ENCODE measurements around the gene SESN1. TPM values are rescaled to one million over a fixed set of nuclear protein-coding genes. Genes with fewer than 3 reads are reported as not detected.

Gene SESN1
- total RNA-seq, 1 experiment from 2014 or later: 30.2 TPM

DNA sequence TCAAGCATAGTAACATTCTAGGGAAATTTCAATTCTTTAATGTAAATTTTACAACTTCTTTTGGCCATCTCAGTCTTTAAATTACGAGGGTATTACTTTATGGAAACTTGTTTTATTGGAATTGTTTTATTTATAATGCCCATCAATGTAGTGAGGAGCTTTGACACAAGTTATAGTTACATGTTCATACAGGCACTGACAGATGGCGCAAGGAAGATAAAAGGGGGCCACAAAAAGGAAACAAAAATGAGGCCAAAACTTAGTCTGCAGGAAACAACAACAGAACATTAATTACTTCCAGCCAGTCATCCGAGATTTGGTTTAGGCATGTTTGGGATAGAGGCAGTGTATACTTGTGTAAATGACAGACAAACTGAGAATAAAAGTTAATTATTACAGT is 18.3 kb downstream of the SESN1 start:
- Mint-ChIP-seq H3K4me3 (no peak overlapping the region), H3K9me3 (no peaks in the 10 kb centered on the region)
- POLR2A ChIA-PET: no interaction called here

DNA sequence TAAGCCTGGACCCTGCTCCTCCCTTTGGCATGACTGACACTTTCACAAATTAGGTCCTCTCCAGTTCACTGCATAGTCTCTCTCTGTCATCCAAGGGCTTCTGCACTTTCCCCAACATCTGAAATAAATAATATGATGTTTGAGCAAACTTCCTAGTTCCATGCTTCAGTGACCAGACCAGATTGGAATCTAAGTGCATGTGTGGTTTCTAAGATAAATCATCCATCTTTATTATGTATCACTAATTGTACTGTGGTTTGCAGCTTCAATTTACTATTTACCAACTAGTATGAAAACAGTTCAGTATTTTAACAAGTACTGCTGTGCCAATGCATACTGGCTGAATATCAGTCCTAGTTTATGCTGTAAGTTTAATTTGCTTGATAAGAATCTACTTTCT is 18.7 kb downstream of the SESN1 start:
- ATAC-seq (no peak), DNase-seq (ENCODE audit: low spot score) (no peak)
- ChIA-PET POLR2A (interaction anchor here (0.6 kb wide), 1 partner anchor 193 kb away, joined by 3 read pairs; no protein-coding TSS in a partner anchor), CTCF (interaction anchor here (0.5 to 1.4 kb wide), 2 partner anchors 238 to 339 kb away, joined by 4 read pairs; no protein-coding TSS in a partner anchor)
- no peak overlapping the region for H3K4me3 Mint-ChIP-seq
- no peaks in the 10 kb centered on the region for H3K27me3 Mint-ChIP-seq (ENCODE audit: low read depth)
- no peaks in the 10 kb centered on the region for H3K9me3 Mint-ChIP-seq
- H3K4me1 Mint-ChIP-seq: peaks cover 5% of the 10 kb centered on the region
- TF ChIP-seq ZNF281 (CRISPR knock-in tag; IDR thresholded peaks at IDR 0.05): no peak
- TF ChIP-seq, protein P1, sequence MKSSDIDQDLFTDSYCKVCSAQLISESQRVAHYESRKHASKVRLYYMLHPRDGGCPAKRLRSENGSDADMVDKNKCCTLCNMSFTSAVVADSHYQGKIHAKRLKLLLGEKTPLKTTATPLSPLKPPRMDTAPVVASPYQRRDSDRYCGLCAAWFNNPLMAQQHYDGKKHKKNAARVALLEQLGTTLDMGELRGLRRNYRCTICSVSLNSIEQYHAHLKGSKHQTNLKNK (CRISPR knock-in tag; IDR thresholded peaks at IDR 0.05): no peak
- no peak for TF ChIP-seq ZSCAN18 (CRISPR knock-in tag; IDR thresholded peaks at IDR 0.05)
- TF ChIP-seq FOXP4 (CRISPR knock-in tag; IDR thresholded peaks at IDR 0.05): no peak
- TF ChIP-seq ZBTB21 (CRISPR knock-in tag; IDR thresholded peaks at IDR 0.05; ENCODE audit: borderline replicate concordance): no peak
- TF ChIP-seq, protein P2, sequence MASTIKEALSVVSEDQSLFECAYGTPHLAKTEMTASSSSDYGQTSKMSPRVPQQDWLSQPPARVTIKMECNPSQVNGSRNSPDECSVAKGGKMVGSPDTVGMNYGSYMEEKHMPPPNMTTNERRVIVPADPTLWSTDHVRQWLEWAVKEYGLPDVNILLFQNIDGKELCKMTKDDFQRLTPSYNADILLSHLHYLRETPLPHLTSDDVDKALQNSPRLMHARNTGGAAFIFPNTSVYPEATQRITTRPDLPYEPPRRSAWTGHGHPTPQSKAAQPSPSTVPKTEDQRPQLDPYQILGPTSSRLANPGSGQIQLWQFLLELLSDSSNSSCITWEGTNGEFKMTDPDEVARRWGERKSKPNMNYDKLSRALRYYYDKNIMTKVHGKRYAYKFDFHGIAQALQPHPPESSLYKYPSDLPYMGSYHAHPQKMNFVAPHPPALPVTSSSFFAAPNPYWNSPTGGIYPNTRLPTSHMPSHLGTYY (CRISPR knock-in tag; IDR thresholded peaks at IDR 0.05): no peak
- TF ChIP-seq ESRRA (CRISPR knock-in tag; IDR thresholded peaks at IDR 0.05; ENCODE audit: borderline replicate concordance): no peak
- TF ChIP-seq NR2C2 (CRISPR knock-in tag; IDR thresholded peaks at IDR 0.05): no peak
- no peak for TF ChIP-seq NR1H2 (CRISPR knock-in tag; IDR thresholded peaks at IDR 0.05)
- no peak for TF ChIP-seq FOXK1 (CRISPR knock-in tag; IDR thresholded peaks at IDR 0.05)
- no peak for TF ChIP-seq ZNF671 (CRISPR knock-in tag; IDR thresholded peaks at IDR 0.05)
- TF ChIP-seq KAT7 (CRISPR knock-in tag; IDR thresholded peaks at IDR 0.05; ENCODE audit: borderline replicate concordance): no peak
- TF ChIP-seq ZNF423 (CRISPR knock-in tag; IDR thresholded peaks at IDR 0.05): no peak
- TF ChIP-seq MYBL2 (CRISPR knock-in tag; IDR thresholded peaks at IDR 0.05): no peak
- no peak for TF ChIP-seq IRF1 (CRISPR knock-in tag; IDR thresholded peaks at IDR 0.05)
- TF ChIP-seq GRHL2 (CRISPR knock-in tag; IDR thresholded peaks at IDR 0.05; ENCODE audit: insufficient replicate concordance, severe bottlenecking): no peak
- no peak for TF ChIP-seq ZNF121 (CRISPR knock-in tag; IDR thresholded peaks at IDR 0.05)
- TF ChIP-seq, protein P3, sequence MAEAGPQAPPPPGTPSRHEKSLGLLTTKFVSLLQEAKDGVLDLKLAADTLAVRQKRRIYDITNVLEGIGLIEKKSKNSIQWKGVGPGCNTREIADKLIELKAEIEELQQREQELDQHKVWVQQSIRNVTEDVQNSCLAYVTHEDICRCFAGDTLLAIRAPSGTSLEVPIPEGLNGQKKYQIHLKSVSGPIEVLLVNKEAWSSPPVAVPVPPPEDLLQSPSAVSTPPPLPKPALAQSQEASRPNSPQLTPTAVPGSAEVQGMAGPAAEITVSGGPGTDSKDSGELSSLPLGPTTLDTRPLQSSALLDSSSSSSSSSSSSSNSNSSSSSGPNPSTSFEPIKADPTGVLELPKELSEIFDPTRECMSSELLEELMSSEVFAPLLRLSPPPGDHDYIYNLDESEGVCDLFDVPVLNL (CRISPR knock-in tag; IDR thresholded peaks at IDR 0.05; ENCODE audit: borderline replicate concordance, low read depth): no peak
- no peaks in the 10 kb centered on the region for H3K36me3 Mint-ChIP-seq
- no peak overlapping the region for H3K27ac Mint-ChIP-seq

More for the DNA sequence above, 18.3 kb downstream of the SESN1 start:
- Mint-ChIP-seq H3K4me1 (peaks cover 8% of the 10 kb centered on the region), H3K36me3 (no peaks in the 10 kb centered on the region), H3K27ac (no peak overlapping the region), H3K27me3 (ENCODE audit: low read depth) (no peaks in the 10 kb centered on the region)
- ATAC-seq (no peak), DNase-seq (ENCODE audit: low spot score) (no peak)
- TF ChIP-seq ATF2 (CRISPR knock-in tag; IDR thresholded peaks at IDR 0.05; ENCODE audit: borderline replicate concordance, low read depth) (no peak), FOXK1 (CRISPR knock-in tag; IDR thresholded peaks at IDR 0.05) (no peak)
- TF ChIP-seq, protein P4, sequence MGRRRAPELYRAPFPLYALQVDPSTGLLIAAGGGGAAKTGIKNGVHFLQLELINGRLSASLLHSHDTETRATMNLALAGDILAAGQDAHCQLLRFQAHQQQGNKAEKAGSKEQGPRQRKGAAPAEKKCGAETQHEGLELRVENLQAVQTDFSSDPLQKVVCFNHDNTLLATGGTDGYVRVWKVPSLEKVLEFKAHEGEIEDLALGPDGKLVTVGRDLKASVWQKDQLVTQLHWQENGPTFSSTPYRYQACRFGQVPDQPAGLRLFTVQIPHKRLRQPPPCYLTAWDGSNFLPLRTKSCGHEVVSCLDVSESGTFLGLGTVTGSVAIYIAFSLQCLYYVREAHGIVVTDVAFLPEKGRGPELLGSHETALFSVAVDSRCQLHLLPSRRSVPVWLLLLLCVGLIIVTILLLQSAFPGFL (CRISPR knock-in tag; IDR thresholded peaks at IDR 0.05; ENCODE audit: borderline replicate concordance): no peak
- CTCF ChIA-PET: interaction anchor here (1.4 kb wide), 1 partner anchor 238 kb away, joined by 4 read pairs; no protein-coding TSS in a partner anchor
